ENCODE results near the gene LIPK. TPM values are rescaled to one million over a fixed set of nuclear protein-coding genes. Genes with fewer than 3 reads are reported as not detected.
A peak's percentile ranks its signal among the peaks of the same experiment; 100 is the strongest.

Gene LIPK
- total and polyA plus RNA-seq, 2 of the 8 experiments (the other 6 are each of a cell fraction or from before 2014, with no cell fraction given) = not detected

- TF ChIP-seq SP1 (IDR thresholded peaks at IDR 0.05; ENCODE audit: low read depth, low read length) = no peak; the same call in none of the 2 replicates
- no peak for TF ChIP-seq CBX5 (IDR thresholded peaks at IDR 0.05; ENCODE audit: low read depth, low read length)
- TF ChIP-seq PHF8 (conservative IDR thresholded peaks at IDR 0.05; ENCODE audit: low read depth, low read length) = no peak
- TF ChIP-seq NANOG (IDR thresholded peaks at IDR 0.05; ENCODE audit: insufficient read depth, low read depth, low read length, poor library complexity, severe bottlenecking) = peak; percentile 79
- no peak for TF ChIP-seq CEBPB (IDR thresholded peaks at IDR 0.05; ENCODE audit: low read depth, low read length)
- TF ChIP-seq KDM5A (IDR thresholded peaks at IDR 0.05; ENCODE audit: low read length) = no peak
- TF ChIP-seq HDAC2 (IDR thresholded peaks at IDR 0.05; ENCODE audit: borderline replicate concordance in 1 of 2, low read depth in 2 of 2, low read length in 2 of 2) = no peak; a peak in 1 of 4 replicates
These were observed 3.0 kb upstream of the LIPK start (continued) for GRCh38 chr10:88702848-88703597.

All from H1 (cell line).